Measurements from ENCODE around the gene GNGT1. TPM values are rescaled to one million over a fixed set of nuclear protein-coding genes. Genes with fewer than 3 reads are reported as not detected.

GNGT1 gene
- total RNA-seq, 1 experiment from 2014 or later = 0.20 TPM

GRCh38 chr7:93923296-93923695 lies 16.9 kb downstream of the GNGT1 start:
- no peak overlapping the region for H2BK20ac ChIP-seq (ENCODE audit: low read depth, low read length, poor library complexity, severe bottlenecking)
- WGBS (ENCODE audit: extremely low coverage, insufficient read length, low lambda C conversion rate) = no CpG with 5 or more reads among the region's 6 CpGs
- peaks cover 7% of the 10 kb centered on the region for H3K23me2 ChIP-seq (ENCODE audit: insufficient read length, low read depth, low read length, poor library complexity, severe bottlenecking)
- no peak overlapping the region for H2BK5ac ChIP-seq (ENCODE audit: insufficient read length, low read length)
- H3K9me3 Mint-ChIP-seq = no peaks in the 10 kb centered on the region
- H3T11ph ChIP-seq (ENCODE audit: low read length) = no peak overlapping the region
- no peak overlapping the region for H2AK5ac ChIP-seq (ENCODE audit: insufficient read length, low read length)
- no peak overlapping the region for H4K5ac ChIP-seq (ENCODE audit: insufficient read length, low read depth, low read length)
- no peak overlapping the region for H3K4me3 Mint-ChIP-seq
- no peaks in the 10 kb centered on the region for H3K36me3 Mint-ChIP-seq (ENCODE audit: insufficient read depth in 1 of 3, low read depth in 3 of 3)
- no peak overlapping the region for H3K18ac ChIP-seq (ENCODE audit: insufficient read length, low read depth, low read length)
- no peak overlapping the region for H3K56ac ChIP-seq (ENCODE audit: insufficient read length, low read depth, low read length)
- H2BK120ac ChIP-seq (ENCODE audit: low read depth, low read length, poor library complexity, severe bottlenecking) = no peak overlapping the region
- H3K27ac Mint-ChIP-seq = no peak overlapping the region
- no peak overlapping the region for H3K9ac ChIP-seq (ENCODE audit: extremely low read depth, insufficient read length, low read length)
- no peak overlapping the region for H4K8ac ChIP-seq (replicated peaks; ENCODE audit: insufficient read length, low read depth, low read length)
- H3K27ac ChIP-seq (ENCODE audit: insufficient read length, low read depth, low read length) = no peak overlapping the region
- H3K79me2 ChIP-seq (ENCODE audit: insufficient read depth, low read length) = no peaks in the 10 kb centered on the region
- no peak overlapping the region for H2BK12ac ChIP-seq (ENCODE audit: insufficient read length, low read depth, low read length)
- H3K4ac ChIP-seq (ENCODE audit: low read depth, low read length) = no peak overlapping the region
- no peak overlapping the region for H3K14ac ChIP-seq (ENCODE audit: insufficient read depth, low read length)
- no peaks in the 10 kb centered on the region for H3K79me1 ChIP-seq (ENCODE audit: insufficient read depth, low read depth, low read length, poor library complexity, severe bottlenecking)
- peaks cover 3% of the 10 kb centered on the region for H3K27me3 Mint-ChIP-seq (ENCODE audit: low read depth)
- H3K4me1 ChIP-seq (ENCODE audit: insufficient read depth, low read length) = no peaks in the 10 kb centered on the region
- no peaks in the 10 kb centered on the region for H3K27me3 ChIP-seq (ENCODE audit: insufficient read depth, low read length)
- H2BK15ac ChIP-seq (ENCODE audit: low read depth, low read length) = no peak overlapping the region
- H2AFZ ChIP-seq (ENCODE audit: low read length) = no peak overlapping the region
- no peaks in the 10 kb centered on the region for H4K20me1 ChIP-seq (ENCODE audit: control insufficient read depth, insufficient read depth, insufficient read length)
- H3K4me1 Mint-ChIP-seq = peaks cover 15 to 19% of the 10 kb centered on the region in 2 experiments
- TF ChIP-seq CTCF (conservative IDR thresholded peaks at IDR 0.05) = no peak
- no peaks in the 10 kb centered on the region for H3K9me3 ChIP-seq (ENCODE audit: control insufficient read depth, low read depth, low read length)
- no peak overlapping the region for H3K4me2 ChIP-seq (ENCODE audit: insufficient read depth, insufficient read length, low read length)
- no peak overlapping the region for H4K91ac ChIP-seq (ENCODE audit: insufficient read length, low read depth, low read length)
- no peak overlapping the region for H3K23ac ChIP-seq (ENCODE audit: insufficient read length, low read depth, low read length)
- DNase-seq = no peak

Measured in H9 (cell line).